T-helper 9 cell (primary cell): ENCODE measurements around the gene TMIE.

Experiments used
- DNase-seq: peaks from one replicate; pipeline ENCODE4 v3.0.0-alpha.2; 2020

The TMIE gene

GRCh38 chr3:46709721-46710120 is 8.5 kb downstream of the TMIE start:
- DNase-seq: no peak

GRCh38 chr3:46710229-46710628 is 9.0 kb downstream of the TMIE start:
- no peak for DNase-seq

GRCh38 chr3:46710671-46711295 is 9.6 kb downstream of the TMIE start:
- DNase-seq: no peak

- DNase-seq: no peak
These were observed 10.1 kb downstream of the TMIE start for GRCh38 chr3:46711305-46711704.

- DNase-seq: no peak
These were observed 10.6 kb downstream of the TMIE start for GRCh38 chr3:46711760-46712159.

- DNase-seq: no peak
These were observed 11.2 kb downstream of the TMIE start for GRCh38 chr3:46712191-46713049.

GRCh38 chr3:46713050-46713897 is 12.1 kb downstream of the TMIE start:
- DNase-seq: no peak

GRCh38 chr3:46713898-46714552 is 12.8 kb downstream of the TMIE start:
- DNase-seq: no peak

GRCh38 chr3:46714728-46715506 is 13.7 kb downstream of the TMIE start:
- no peak for DNase-seq

GRCh38 chr3:46715507-46716175 is 14.4 kb downstream of the TMIE start:
- no peak for DNase-seq

GRCh38 chr3:46716461-46717441 is 15.6 kb downstream of the TMIE start:
- no peak for DNase-seq

GRCh38 chr3:46717447-46718231 is 16.4 kb downstream of the TMIE start, which contains the start of gene PRSS50:
Gene PRSS50 (minus strand): TSS chr3:46717869. CDS start chr3:46717824, 45 bp downstream.
- no peak for DNase-seq

- DNase-seq: no peak
These were observed 17.9 kb downstream of the TMIE start for GRCh38 chr3:46719044-46719565.

- no peak for DNase-seq
These were observed 18.6 kb downstream of the TMIE start for GRCh38 chr3:46719735-46720271.

GRCh38 chr3:46721009-46721408 is 19.8 kb downstream of the TMIE start:
- DNase-seq: no peak

GRCh38 chr3:46722443-46722842 is 21.3 kb downstream of the TMIE start:
- no peak for DNase-seq

GRCh38 chr3:46724424-46724823 is 23.2 kb downstream of the TMIE start:
- no peak for DNase-seq

- no peak for DNase-seq
These were observed 24.6 kb downstream of the TMIE start for GRCh38 chr3:46725621-46726314.
